GM12891 (cell line): ENCODE measurements around the gene LPAR2.

Source experiments
- DNase-seq: peaks from one replicate; pipeline ENCODE4 v3.0.0; 2011; ENCODE audit warnings: low spot score; ENCODE audit not compliant: insufficient read length
- FAIRE-seq: peaks from 2 replicates; lab custom pipeline; 2011; peaks lifted over from hg19 to GRCh38; lab: Jason Lieb, UNC
- PAX5 ChIP-seq: IDR thresholded peaks from 2 replicates; pipeline ENCODE4 v1.6.1; 2011; ENCODE audit warnings: low read length, moderate library complexity, mild to moderate bottlenecking; ENCODE audit not compliant: insufficient read depth, severe bottlenecking
- POLR2A ChIP-seq: IDR thresholded peaks from 2 replicates; pipeline ENCODE4 v1.6.1; 2011; ENCODE audit warnings: low read depth, low read length, control low read depth
- POLR2AphosphoS5 ChIP-seq: IDR thresholded peaks from 2 replicates; pipeline ENCODE4 v1.6.1; 2011; ENCODE audit warnings: low read depth, low read length, control low read depth
- POU2F2 ChIP-seq: IDR thresholded peaks from 2 replicates; pipeline ENCODE4 v1.6.1; 2011; ENCODE audit warnings: low read depth, mild to moderate bottlenecking, control low read depth, low read length, moderate library complexity
- SPI1 ChIP-seq: IDR thresholded peaks from 2 replicates; pipeline ENCODE4 v1.6.1; 2011; ENCODE audit warnings: low read depth, low read length, control low read depth
- TAF1 ChIP-seq: IDR thresholded peaks from 2 replicates; pipeline ENCODE4 v1.6.1; 2011; ENCODE audit warnings: low read depth, low read length, control low read depth

The LPAR2 gene

DNA sequence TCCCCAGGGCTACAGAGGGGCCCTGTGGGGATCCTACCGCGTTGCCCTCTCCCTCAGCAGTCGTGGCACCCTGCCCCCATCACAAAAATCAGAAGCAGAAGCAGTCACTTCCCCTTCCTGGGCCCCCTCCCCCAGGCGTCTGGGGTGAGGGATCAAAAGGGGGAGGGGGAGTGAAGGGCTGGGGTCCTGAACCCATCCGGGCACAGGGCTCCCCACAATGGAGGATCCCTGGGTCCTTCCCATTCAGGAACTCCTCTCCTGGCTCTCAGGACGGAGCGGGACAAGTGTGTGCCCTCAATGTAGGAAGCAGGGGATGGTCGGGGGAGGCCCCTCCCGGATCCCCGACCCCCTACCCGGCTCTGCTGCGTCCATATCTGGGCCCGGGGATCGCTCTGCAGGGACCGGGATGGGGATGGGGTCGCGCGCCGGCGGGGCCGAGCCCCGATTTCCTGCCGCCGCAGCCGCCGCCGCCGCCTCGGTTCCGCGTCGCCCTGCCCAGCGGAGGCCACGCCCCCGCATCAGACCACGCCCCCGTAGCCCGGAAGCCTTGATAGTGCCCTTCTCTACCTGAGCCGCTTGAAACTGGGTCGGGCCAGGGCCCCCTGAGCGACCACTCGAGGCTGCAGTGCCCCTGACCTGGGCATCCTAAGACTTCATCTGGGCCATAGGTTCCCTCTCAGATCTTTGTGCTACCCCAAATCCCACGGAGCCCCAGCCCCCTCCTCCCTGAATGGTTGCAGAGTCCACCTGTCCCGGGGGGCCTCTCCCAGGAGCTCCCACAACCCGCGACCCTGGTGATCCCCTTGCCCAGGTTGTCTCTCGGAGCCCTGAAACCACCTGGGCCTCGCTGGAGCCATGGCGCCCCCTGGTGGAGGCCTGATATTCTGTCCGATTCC is 15.4 kb upstream of the LPAR2 start, which contains the start of gene GMIP:
GMIP (minus strand) TSS at position 500 of the 896 bp plus-strand sequence; CDS start at position 372, 128 bp downstream.
- peak; percentile 97 for DNase-seq
- FAIRE-seq, result peak; percentile 90
- TF ChIP-seq POLR2A (no peak), POLR2AphosphoS5 (peak; percentile 17; the same call in 1 of the 2 replicates), PAX5 (no peak), TAF1 (0 out of 2 replicates have a peak, but pooled peaks have one; percentile 28), POU2F2 (no peak), SPI1 (peak; percentile 87)

DNA sequence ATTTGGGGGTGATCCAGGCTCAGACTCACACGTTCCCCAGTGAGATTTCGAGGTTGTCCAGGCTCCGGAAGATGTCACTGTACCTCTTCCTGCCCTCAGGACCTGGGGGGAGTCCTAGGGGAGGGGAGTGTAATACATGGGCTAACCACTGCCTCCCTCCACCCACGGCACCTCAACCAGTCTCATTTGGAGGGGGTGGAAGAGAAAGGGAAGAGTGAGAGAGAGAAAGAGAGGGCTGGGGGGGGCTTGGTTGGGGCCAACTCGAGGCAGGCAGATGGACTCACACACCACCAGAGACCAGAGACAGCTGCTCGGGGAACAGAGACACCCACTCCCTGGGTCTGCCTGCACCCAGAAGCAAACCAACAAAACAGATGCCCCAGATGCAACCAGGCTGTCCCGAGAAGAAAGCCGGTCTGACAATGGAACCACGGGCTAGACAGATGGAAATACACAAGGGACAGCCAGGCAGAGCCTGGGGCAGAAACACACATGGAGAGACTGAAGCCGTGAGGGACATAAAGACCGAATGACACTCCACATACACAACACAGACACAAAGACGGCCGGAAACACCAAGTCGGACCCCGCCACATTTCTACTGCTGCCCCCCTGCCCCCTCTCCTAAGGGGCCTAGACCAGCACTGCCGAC is 14.6 kb upstream of the LPAR2 start:
- TF ChIP-seq POU2F2 (0 out of 2 replicates have a peak, but pooled peaks have one; percentile 18), TAF1 (no peak; the same call in 1 of the 2 replicates), PAX5 (no peak), POLR2A (peak; percentile 52; the same call in 1 of the 2 replicates), SPI1 (no peak), POLR2AphosphoS5 (peak; percentile 57; the same call in 1 of the 2 replicates)
- DNase-seq (peak; percentile 61), FAIRE-seq (peak; percentile 94)

DNA sequence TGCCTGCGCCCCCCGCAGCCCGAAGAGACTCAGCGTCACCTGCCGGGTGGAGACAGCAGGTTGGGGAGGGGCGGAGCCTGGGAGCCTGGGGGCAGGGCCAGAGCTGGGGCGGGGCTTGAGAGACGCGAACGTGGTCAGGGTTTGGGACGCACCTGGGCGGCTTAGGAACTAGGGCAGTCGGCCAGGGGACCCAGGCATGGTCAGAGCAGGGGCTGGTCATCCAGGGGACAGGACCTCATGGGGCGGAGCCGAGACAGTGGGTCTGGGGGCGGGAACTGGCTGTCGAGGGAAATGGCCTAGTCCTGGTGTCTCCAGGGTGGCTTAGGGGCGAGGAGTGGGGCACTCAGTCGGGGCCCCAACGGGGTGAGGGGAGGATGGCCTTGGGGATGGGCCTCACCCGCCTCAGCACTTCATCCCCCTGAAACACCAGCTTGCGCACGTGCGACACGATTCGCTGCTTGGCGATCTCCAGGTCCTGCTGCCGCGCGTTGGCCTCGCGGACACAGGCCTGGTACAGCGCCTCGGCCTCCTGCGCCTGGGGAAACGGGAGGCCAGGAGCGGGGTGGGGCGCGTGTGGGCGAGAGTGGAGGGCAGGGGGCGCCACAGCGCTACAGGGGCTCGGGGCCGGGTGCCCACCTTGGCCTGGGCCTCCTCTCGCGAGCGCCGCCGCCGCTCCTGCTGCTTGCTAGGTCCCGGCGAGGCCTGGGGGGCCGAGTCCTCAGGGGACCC is 9.7 kb upstream of the LPAR2 start:
- no peak for FAIRE-seq

DNA sequence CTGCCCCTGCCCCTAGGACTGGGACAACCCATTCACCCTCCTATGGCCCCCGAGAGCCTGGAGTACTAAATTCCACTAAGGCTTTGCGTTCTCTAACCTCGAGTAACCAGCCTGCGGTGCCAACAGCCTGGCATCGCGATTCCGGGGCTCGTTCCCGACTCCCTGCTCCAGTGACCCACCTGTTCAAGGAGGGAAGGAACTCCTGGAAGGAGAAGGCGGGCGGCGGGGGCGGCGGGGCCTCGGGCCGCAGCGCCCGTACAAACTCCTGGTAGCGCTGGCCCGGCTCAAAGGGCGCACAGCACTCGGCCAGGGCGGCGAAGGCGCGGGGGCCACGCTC is 9.1 kb upstream of the LPAR2 start:
- DNase-seq, result no peak
- FAIRE-seq, result no peak
- TF ChIP-seq POLR2AphosphoS5 (no peak), SPI1 (no peak), POLR2A (no peak), TAF1 (no peak)

More for the DNA sequence above, 9.7 kb upstream of the LPAR2 start:
- TF ChIP-seq POLR2A (no peak), TAF1 (no peak), PAX5 (no peak), SPI1 (no peak), POU2F2 (no peak), POLR2AphosphoS5 (no peak)
- DNase-seq, result no peak

DNA sequence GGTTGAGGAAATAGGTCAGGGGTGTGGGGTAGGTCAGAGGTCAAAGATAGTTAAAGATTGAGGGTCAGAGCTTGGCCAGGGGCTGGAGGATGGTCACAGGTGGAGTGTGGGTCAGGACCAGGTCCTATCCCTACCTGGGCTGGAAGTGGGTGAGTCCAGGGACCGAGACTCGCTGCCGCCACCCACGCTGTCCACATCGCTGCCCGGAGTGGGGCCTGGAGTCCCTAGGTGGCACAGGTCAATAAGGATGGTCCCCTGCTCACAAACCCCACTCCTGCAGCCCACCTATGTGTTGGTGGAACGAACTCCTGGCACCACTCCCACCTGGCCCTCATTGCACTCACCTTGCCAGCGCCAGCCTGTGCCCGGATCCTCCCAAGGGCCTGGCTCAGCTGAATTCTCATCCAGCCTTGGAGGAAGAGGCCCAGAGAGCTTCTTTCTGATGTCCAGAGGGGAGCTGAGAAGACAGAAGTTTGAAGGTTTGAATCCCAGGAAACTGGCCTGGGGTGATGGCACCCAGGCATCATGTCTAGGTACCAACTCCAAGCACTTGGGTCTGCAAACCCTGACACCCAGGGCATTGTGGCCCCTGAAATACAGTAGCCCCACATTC is 8.7 kb upstream of the LPAR2 start:
- TF ChIP-seq SPI1 (no peak), POLR2A (no peak), TAF1 (no peak), PAX5 (no peak), POLR2AphosphoS5 (no peak), POU2F2 (no peak)
- FAIRE-seq, result no peak

DNA sequence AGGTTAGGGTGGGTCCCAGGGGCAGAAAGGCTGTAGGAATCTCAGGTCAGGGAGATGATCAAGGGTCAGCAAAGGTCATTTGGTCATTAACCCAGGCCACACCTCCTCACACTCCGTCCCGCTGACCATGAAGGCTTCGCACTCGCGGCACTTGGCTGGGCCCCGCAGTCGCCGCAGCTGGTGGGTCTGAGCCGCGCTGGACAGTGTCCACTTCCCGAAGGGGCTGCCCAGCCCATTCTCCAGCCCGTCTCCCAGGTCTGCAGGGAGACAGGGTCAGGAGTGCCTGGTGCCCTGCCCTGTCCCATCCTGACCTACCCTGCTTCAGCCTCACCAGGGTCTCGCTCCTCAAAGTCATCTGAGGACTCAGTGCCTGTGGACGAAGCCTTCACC is 7.3 kb upstream of the LPAR2 start:
- no peak for DNase-seq
- TF ChIP-seq POLR2A (no peak), PAX5 (no peak), SPI1 (no peak), POLR2AphosphoS5 (no peak), POU2F2 (no peak), TAF1 (no peak)
- no peak for FAIRE-seq

More for the DNA sequence above, 8.7 kb upstream of the LPAR2 start:
- DNase-seq, result no peak

DNA sequence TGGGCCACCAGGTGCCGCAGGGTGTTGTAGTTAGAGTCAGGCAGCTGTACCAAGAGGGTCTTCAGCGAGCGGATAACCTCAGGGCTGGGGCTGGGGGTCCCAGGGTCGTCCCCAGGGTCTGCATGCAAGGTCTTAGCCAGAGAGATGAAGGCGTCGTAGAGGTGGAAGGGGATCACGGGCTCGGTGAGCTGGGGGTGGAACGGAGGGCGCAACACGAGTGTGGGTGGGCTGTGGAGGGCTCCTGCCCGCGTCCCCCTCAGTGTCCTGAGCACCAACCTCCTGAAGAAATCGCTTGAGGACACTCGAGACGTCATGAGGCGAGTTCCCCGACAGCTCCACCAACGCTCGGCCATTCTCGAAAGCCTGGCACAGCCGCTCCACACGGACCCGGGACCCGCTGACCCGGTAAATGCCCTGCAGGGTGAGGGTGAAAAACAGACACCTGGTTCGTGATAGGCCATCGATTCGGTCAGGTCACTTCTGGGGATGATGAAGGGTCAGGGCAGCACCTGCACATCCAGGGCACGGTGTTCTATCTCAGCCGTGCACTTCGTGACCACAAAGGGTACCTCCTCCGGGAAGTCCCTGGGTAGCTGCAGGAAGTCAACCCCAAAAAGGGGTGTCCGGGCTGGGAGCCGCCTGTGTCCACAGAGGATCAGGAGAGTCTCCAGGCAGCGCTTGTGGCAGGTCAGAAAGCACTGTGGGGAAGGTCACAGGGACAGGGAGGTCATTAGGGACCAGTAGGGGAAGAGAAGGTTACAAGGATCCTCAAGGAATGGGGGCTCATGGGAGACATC is 6.7 kb upstream of the LPAR2 start:
- no peak for DNase-seq
- TF ChIP-seq POU2F2 (no peak), SPI1 (no peak), PAX5 (no peak)
- no peak for FAIRE-seq
